Esophagus muscularis mucosa (tissue), 4 donors: Measurements from ENCODE around the gene C15orf62. TPM values are rescaled to one million over a fixed set of nuclear protein-coding genes. Genes with fewer than 3 reads are reported as not detected.

Experiments used
- DNase-seq: peaks from one replicate; pipeline ENCODE4 v3.0.0-alpha.2; 2017; ENCODE audit errors: extremely low spot score
- H3K27ac ChIP-seq, 4 donors: fragments of 200-600 bp; sonication (generic); replicated peaks in 1 of 4; 1 replicate in 3 of 4; 2 replicates in 1 of 4; pipeline ENCODE4 v1.5.1; 2016 to 2019; ENCODE audit warnings: mild to moderate bottlenecking in 1 of 4
- H3K27me3 ChIP-seq, 4 donors: fragments of 200-600 bp; sonication (generic); one replicate each; pipeline versions ENCODE4 v1.5.1 to v1.6.0; 2016 to 2019
- H3K36me3 ChIP-seq, 4 donors: fragments of 200-600 bp; sonication (generic); one replicate each; pipeline ENCODE4 v1.5.1; 2016 to 2019
- H3K4me1 ChIP-seq, 4 donors: fragments of 200-600 bp; sonication (generic); one replicate each; pipeline ENCODE4 v1.5.1; 2016 to 2019
- H3K4me3 ChIP-seq, 4 donors: fragments of 200-600 bp; sonication (generic); 1 replicate in 2 of 4; 2 replicates in 2 of 4; pipeline ENCODE4 v1.5.1; 2016 to 2019; ENCODE audit warnings: mild to moderate bottlenecking in 4 of 4, moderate library complexity in 1 of 4
- H3K9me3 ChIP-seq, 4 donors: fragments of 200-600 bp; sonication (generic); 1 replicate in 3 of 4; 2 replicates in 1 of 4; pipeline ENCODE4 v1.5.1; 2016 to 2019
- EP300 ChIP-seq: sonication (generic); formaldehyde crosslinking; IDR thresholded peaks from one replicate; pipeline ENCODE4 v1.6.1; 2017; ENCODE audit warnings: antibody characterized with exemption
- POLR2A ChIP-seq: fragments of 450-650 bp; IDR thresholded peaks from one replicate; pipeline ENCODE4 v1.6.1; 2017; ENCODE audit warnings: antibody characterized with exemption, moderate library complexity, mild to moderate bottlenecking, low read depth
- POLR2AphosphoS5 ChIP-seq, 2 donors: sonication (generic); formaldehyde crosslinking; IDR thresholded peaks; one replicate each; pipeline ENCODE4 v1.6.1; 2017; ENCODE audit warnings: antibody characterized with exemption in 2 of 2
- WGBS: methylation state at CpG from one replicate; pipeline ENCODE4 v1.1.5; 2018; 5-methylcytosine and 5-hydroxymethylcytosine counted together
- intact Hi-C: fragments of 100-400 bp; cut with DNase I; formaldehyde crosslinking; loops from one replicate; pipeline ENCODE4 v1.15.1; 2023
- total RNA-seq, 4 donors: library from RNA; depleted of rRNA; stranded (reverse); fragments of >200 nt; gene quantifications; one replicate each; pipeline versions ENCODE4 v1.1.0 to v1.2.1, GENCODE V29; 2016
- TF ChIP-seq, protein P1 (sequence below), 3 experiments: fragments of 200-600 bp in 2 of 3; fragments of 450-650 bp in 1 of 3; sonication (generic) in 2 of 3; IDR thresholded peaks; one replicate each; pipeline ENCODE4 v1.5.1; 2017 to 2019; ENCODE audit warnings: antibody characterized with exemption in 3 of 3, mild to moderate bottlenecking in 2 of 3, moderate library complexity in 1 of 3

Gene C15orf62
- total RNA-seq, 4 donors from 2014 or later, result under 0.01 to 1.1 (median 0.57) TPM; not detected in 1

GRCh38 chr15:40789999-40790398 is 20.2 kb downstream of the C15orf62 start:
- Histone ChIP-seq H3K27me3 (no peaks in the 10 kb centered on the region), H3K4me3 (no peak overlapping the region), H3K9me3 (no peaks in the 10 kb centered on the region), H3K36me3 (peaks cover 0 to 23% (median 13%) of the 10 kb centered on the region in 4 donors), H3K27ac (no peak overlapping the region), H3K4me1 (peaks cover 12 to 30% (median 19%) of the 10 kb centered on the region in 4 donors)
- no peak for DNase-seq
- TF ChIP-seq EP300 (no peak), POLR2AphosphoS5 (IDR thresholded peaks at IDR 0.05) (no peak), POLR2A (no peak)
- TF ChIP-seq, protein P1, sequence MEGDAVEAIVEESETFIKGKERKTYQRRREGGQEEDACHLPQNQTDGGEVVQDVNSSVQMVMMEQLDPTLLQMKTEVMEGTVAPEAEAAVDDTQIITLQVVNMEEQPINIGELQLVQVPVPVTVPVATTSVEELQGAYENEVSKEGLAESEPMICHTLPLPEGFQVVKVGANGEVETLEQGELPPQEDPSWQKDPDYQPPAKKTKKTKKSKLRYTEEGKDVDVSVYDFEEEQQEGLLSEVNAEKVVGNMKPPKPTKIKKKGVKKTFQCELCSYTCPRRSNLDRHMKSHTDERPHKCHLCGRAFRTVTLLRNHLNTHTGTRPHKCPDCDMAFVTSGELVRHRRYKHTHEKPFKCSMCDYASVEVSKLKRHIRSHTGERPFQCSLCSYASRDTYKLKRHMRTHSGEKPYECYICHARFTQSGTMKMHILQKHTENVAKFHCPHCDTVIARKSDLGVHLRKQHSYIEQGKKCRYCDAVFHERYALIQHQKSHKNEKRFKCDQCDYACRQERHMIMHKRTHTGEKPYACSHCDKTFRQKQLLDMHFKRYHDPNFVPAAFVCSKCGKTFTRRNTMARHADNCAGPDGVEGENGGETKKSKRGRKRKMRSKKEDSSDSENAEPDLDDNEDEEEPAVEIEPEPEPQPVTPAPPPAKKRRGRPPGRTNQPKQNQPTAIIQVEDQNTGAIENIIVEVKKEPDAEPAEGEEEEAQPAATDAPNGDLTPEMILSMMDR (IDR thresholded peaks at IDR 0.05), result no peak
- WGBS, result 100% methylated on average over 8 of the region's 8 CpGs
- intact Hi-C loops, result no loop called here

DNA sequence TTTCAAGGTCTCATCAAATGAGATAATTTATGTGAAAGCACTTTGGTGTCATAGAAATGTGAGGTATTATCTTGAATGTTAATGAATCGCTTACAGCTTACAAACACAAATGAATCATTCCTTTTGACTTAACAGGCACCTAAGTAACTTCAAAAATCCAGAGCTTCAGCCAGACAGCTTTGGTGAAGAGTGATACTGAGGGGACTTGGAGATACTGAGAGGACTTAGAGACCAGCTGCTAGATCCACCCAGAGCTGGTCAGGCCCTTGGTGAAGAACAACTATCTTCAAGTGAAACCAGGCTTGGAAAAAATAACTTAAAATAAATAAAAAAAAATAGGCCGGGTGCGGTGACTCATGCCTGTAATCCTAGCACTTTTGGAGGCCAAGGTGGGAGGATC is 20.9 kb downstream of the C15orf62 start:
- no peak for DNase-seq
- H3K4me1 ChIP-seq, result peaks cover 12 to 31% (median 24%) of the 10 kb centered on the region in 4 donors
- intact Hi-C loops, result no loop called here

DNA sequence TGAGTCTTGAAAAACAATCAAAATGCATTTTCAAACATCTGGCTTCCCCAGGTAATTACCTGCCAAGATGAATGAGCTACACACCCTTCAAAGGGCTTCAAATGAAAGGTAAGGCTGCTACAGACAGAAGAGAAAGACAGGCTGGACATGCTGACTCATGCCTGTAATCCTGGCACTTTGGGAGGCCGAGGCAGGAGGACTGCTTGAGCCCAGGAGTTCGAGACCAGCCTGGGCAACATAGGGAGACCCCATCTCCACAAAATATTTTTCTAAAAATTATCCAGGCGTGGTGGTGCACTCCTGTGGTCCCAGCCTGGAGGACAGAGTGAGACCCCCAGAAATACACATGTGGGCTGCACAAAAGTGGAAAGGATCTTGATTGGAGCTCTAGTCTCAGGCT is 22.6 kb downstream of the C15orf62 start:
- Histone ChIP-seq H3K27me3 (no peaks in the 10 kb centered on the region), H3K4me1 (peaks cover 5 to 31% (median 21%) of the 10 kb centered on the region in 4 donors), H3K4me3 (no peak overlapping the region), H3K27ac (no peak overlapping the region), H3K36me3 (peaks cover 0 to 22% (median 13%) of the 10 kb centered on the region in 4 donors), H3K9me3 (no peaks in the 10 kb centered on the region)
- DNase-seq, result no peak
- 95% methylated on average over 3 of the region's 3 CpGs for WGBS
- intact Hi-C loops, result no loop called here
- no peak for TF ChIP-seq POLR2A
- TF ChIP-seq EP300, result no peak
- TF ChIP-seq, protein P1 (IDR thresholded peaks at IDR 0.05), result no peak
- no peak for TF ChIP-seq POLR2AphosphoS5 (IDR thresholded peaks at IDR 0.05)

More for the DNA sequence above, 20.9 kb downstream of the C15orf62 start:
- 79% methylated on average over 3 of the region's 3 CpGs for WGBS
- Histone ChIP-seq H3K9me3 (no peaks in the 10 kb centered on the region), H3K4me3 (no peak overlapping the region), H3K27me3 (no peaks in the 10 kb centered on the region), H3K36me3 (peaks cover 0 to 22% (median 13%) of the 10 kb centered on the region in 4 donors), H3K27ac (no peak overlapping the region)
- no peak for TF ChIP-seq POLR2A
- TF ChIP-seq, protein P1 (IDR thresholded peaks at IDR 0.05), result no peak
- TF ChIP-seq POLR2AphosphoS5 (IDR thresholded peaks at IDR 0.05), result no peak
- no peak for TF ChIP-seq EP300

- peaks cover 0 to 23% (median 13%) of the 10 kb centered on the region in 4 donors for H3K4me1 ChIP-seq
- H3K27me3 ChIP-seq, result no peaks in the 10 kb centered on the region
- no peaks in the 10 kb centered on the region for H3K9me3 ChIP-seq
- peaks cover 0 to 22% (median 14%) of the 10 kb centered on the region in 4 donors for H3K36me3 ChIP-seq
- DNase-seq, result no peak
- intact Hi-C loops, result no loop called here
- no peak overlapping the region for H3K27ac ChIP-seq
- TF ChIP-seq POLR2A (no peak), EP300 (no peak), POLR2AphosphoS5 (IDR thresholded peaks at IDR 0.05) (no peak)
- TF ChIP-seq, protein P1 (IDR thresholded peaks at IDR 0.05), result no peak
- 66% methylated on average over 9 of the region's 9 CpGs for WGBS
- H3K4me3 ChIP-seq, result no peak overlapping the region
Measured at GRCh38 chr15:40793216-40793989, 23.6 kb downstream of the C15orf62 start.
